GM18526 (cell line): ENCODE data around the gene COG6.
A peak's percentile ranks its signal among the peaks of the same experiment; 100 is the strongest.

Experiments
- POLR2A ChIP-seq: IDR thresholded peaks from 3 replicates; pipeline ENCODE4 v1.6.1; 2011; ENCODE audit not compliant: insufficient read length; ENCODE audit errors: extremely low read depth

The COG6 gene

GRCh38 chr13:39655569-39656324 is at the start of gene COG6:
COG6 (plus strand) TSS chr13:39655662; CDS start chr13:39655727, 65 bp downstream.
- peak; percentile 72 for TF ChIP-seq POLR2A

- no peak for TF ChIP-seq POLR2A
These were observed 49.7 kb upstream of the COG6 start for GRCh38 chr13:39605677-39606320.

- TF ChIP-seq POLR2A, result no peak
These were observed 47.6 kb upstream of the COG6 start for GRCh38 chr13:39607876-39608275.

GRCh38 chr13:39612023-39612637 is 43.3 kb upstream of the COG6 start:
- TF ChIP-seq POLR2A, result no peak

GRCh38 chr13:39616087-39616694 is 39.3 kb upstream of the COG6 start:
- no peak for TF ChIP-seq POLR2A

- TF ChIP-seq POLR2A, result no peak
These were observed 36.9 kb upstream of the COG6 start for GRCh38 chr13:39618561-39618960.

- TF ChIP-seq POLR2A, result no peak
These were observed 32.0 kb upstream of the COG6 start for GRCh38 chr13:39623466-39623865.

GRCh38 chr13:39631307-39631706 is 24.2 kb upstream of the COG6 start:
- no peak for TF ChIP-seq POLR2A

GRCh38 chr13:39632994-39633393 is 22.5 kb upstream of the COG6 start:
- no peak for TF ChIP-seq POLR2A

- TF ChIP-seq POLR2A, result no peak
These were observed 19.9 kb upstream of the COG6 start for GRCh38 chr13:39635564-39635963.

GRCh38 chr13:39637890-39638289 is 17.6 kb upstream of the COG6 start:
- TF ChIP-seq POLR2A, result no peak

GRCh38 chr13:39641645-39642044 is 13.8 kb upstream of the COG6 start:
- TF ChIP-seq POLR2A, result no peak

- no peak for TF ChIP-seq POLR2A
These were observed 9.3 kb upstream of the COG6 start for GRCh38 chr13:39646122-39646521.

GRCh38 chr13:39655041-39655568 is 357 bp upstream of the COG6 start:
- TF ChIP-seq POLR2A, result no peak

GRCh38 chr13:39656325-39656677 is 839 bp downstream of the COG6 start:
- TF ChIP-seq POLR2A, result no peak

- no peak for TF ChIP-seq POLR2A
These were observed 8.0 kb downstream of the COG6 start for GRCh38 chr13:39663508-39663907.
